ENCODE data around the gene OR52E6. TPM values are rescaled to one million over a fixed set of nuclear protein-coding genes. Genes with fewer than 3 reads are reported as not detected.

The OR52E6 gene
- not detected in 2 replicates for total RNA-seq

DNA sequence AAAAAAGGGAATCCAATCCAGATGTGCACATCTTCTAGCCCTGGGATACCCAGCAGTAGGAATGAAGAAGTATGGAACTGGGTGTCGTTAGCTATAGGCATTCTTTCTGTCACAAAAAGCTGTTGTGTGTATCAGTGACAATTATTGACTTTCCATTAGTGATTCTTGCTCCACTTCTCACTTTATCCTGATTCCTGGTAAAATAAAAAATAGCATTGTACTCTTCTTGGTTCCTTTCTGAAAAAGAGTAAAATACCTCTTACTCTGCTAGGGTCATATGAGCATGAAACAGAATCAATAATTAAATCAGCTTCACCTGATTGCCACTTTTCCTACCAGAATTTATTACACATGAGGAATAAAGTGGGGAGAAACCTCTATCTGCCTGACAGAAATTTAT, at the start of gene OR52E6:
TSS of gene OR52E6 (minus strand) at position 101 of the 400 bp plus-strand sequence. CDS start at position 101, 0 bp downstream.

DNA sequence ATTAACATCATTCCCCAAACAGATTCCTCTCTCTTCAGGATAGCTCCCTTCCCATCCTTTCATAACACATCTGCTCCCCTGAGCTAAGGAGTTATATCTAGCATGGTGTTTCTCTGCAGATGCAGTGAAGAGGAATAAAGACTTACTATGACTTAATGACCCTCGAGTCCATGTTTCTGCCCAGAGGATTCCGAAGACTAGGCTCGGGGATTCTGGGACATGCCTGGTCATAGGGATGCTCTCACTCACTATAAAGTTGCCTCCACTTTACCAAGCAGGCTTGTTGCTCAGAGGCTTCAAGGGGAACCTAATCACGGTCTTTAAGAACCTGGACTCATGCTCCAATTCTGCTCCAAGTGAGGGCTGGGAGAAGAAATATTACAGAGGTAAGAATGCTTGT, 38.6 kb upstream of the OR52E6 start, which contains the start of gene OR52E4:
TSS of gene OR52E4 (plus strand) at position 301 of the 400 bp plus-strand sequence. CDS start 3,664 bp downstream, outside the sequence.

DNA sequence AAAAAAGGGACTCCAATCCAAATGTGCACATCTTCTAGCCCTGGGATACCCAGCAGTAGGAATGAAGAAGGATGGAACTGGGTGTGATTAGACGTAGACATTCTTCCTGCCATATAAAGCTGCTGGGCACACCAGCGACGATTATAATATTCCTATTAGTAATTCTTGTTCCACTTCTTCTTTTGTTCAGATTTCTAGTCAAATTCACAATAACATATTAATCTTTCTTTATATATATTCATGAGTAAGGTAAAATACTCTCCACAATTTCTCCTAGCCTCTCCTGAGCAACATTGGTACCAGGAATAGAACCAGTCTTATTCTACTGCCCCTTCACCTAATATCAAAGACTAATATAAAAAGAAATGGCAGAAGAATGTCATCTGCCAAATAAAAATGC, 15.9 kb upstream of the OR52E6 start, which contains the start of gene OR52E8:
TSS of gene OR52E8 (minus strand) at position 101 of the 400 bp plus-strand sequence. CDS start at position 101, 0 bp downstream.

DNA sequence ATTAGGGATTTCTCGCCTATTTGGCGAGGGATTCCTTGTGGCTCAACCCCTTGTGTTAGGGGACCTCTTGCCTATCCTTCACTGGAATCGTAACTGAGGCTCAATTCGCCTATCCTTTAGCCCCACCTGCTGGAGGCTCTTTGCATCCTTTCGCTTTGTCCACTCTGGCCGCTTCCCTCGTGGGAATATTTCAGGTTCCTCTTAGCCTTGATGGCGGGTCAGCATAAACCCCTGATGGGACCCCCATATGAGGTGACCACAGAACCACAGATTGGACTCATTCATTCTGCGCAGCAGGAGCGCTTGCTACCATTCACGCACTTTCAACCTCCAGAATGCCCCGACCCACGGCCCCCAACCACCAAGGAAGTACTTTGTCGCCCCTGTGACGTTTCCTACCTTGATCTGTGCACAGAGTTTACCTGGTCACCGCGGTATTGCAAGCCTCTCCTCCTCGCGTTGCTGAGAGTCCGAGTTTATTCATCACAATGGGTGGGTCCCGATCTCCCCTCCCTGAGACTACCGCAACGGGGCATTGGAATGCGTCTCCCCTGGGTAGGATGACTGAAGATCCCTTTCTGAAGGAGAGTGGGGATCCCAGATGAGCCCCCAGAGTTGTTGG, 33.1 kb downstream of the OR52E6 start, which contains the start of gene OR52N2:
TSS of gene OR52N2 (plus strand) at position 425 of the 622 bp plus-strand sequence. CDS start 11,412 bp downstream, outside the sequence.

DNA sequence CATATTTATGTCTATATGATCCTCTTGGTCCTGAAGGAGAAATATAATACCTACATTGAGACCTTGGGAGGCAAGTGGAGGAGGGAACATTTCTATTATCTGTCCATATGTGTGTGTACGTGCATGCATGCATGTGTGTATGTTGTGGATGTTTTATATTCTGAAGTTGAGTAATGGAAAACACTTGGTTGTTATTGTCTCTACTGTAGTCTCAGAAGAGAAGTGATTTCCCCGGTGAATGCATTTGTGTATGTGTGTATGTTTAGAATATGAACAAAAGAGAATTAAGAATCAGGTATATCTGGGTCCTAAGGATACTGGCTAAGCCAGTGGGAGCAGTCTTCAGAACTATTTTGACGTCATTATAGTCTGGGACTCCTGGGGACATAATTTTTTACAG, 50.5 kb downstream of the OR52E6 start, which contains the start of gene OR52N1:
TSS of gene OR52N1 (minus strand) at position 101 of the 400 bp plus-strand sequence. CDS start 2,449 bp downstream, outside the sequence.

Other genes starting within 250 kb of the OR52E6 start
- 2.8 and 5.2 TPM in 2 replicates for gene TRIM6, start 245.3 kb downstream of the OR52E6 start, total RNA-seq
- gene TRIM34, start 216.9 kb downstream of the OR52E6 start, total RNA-seq, result 8.6 and 13.2 TPM in 2 replicates
- gene TRIM5, start 156.8 kb downstream of the OR52E6 start, total RNA-seq, result 42.2 and 49.3 TPM in 2 replicates
- gene TRIM22, start 152.1 kb downstream of the OR52E6 start, total RNA-seq, result 68.2 and 177 TPM in 2 replicates
- gene OR56B1, start 105.4 kb downstream of the OR52E6 start, total RNA-seq, result not detected in 2 replicates
- gene OR52N4, start 87.7 kb downstream of the OR52E6 start, total RNA-seq, result not detected in 2 replicates
- not detected in 2 replicates for gene OR52N5, start 58.5 kb downstream of the OR52E6 start, total RNA-seq
- not detected in 2 replicates for gene OR52N1, start 50.6 kb downstream of the OR52E6 start, total RNA-seq
- gene OR52N2, start 33.0 kb downstream of the OR52E6 start, total RNA-seq, result not detected in 2 replicates
- not detected in 2 replicates for gene OR52E8, start 15.8 kb upstream of the OR52E6 start, total RNA-seq
- not detected in 2 replicates for gene OR52E4, start 38.7 kb upstream of the OR52E6 start, total RNA-seq
- not detected in 2 replicates for gene OR52E5, start 51.3 kb upstream of the OR52E6 start, total RNA-seq
- gene OR56A3, start 100.4 kb upstream of the OR52E6 start, total RNA-seq, result not detected in 2 replicates
- not detected in 2 replicates for gene OR56A5, start 126.6 kb upstream of the OR52E6 start, total RNA-seq
- not detected in 2 replicates for gene OR52L1, start 145.1 kb upstream of the OR52E6 start, total RNA-seq
- gene OR56A4, start 165.0 kb upstream of the OR52E6 start, total RNA-seq, result not detected in 2 replicates
- not detected in 2 replicates for gene OR56A1, start 188.9 kb upstream of the OR52E6 start, total RNA-seq